Neural cell (in vitro differentiated cells): ENCODE data around the gene ANG. TPM values are rescaled to one million over a fixed set of nuclear protein-coding genes. Genes with fewer than 3 reads are reported as not detected.

Experiments used
- H2AFZ ChIP-seq: fragments of 200-600, 300-800 bp; sonication (generic), shearing (Covaris generic); 2 replicates; pipeline ENCODE4 v1.6.0; 2014; ENCODE audit warnings: low read depth, mild to moderate bottlenecking, antibody characterized with exemption, low read length, moderate library complexity
- H3F3A ChIP-seq: fragments of 200-600 bp; shearing (Covaris generic); 2 replicates; pipeline ENCODE4 v1.6.1; 2016; ENCODE audit warnings: mild to moderate bottlenecking, moderate library complexity, mixed read lengths, antibody characterized with exemption, low read length; ENCODE audit not compliant: insufficient read depth, poor library complexity, severe bottlenecking
- H3K27ac ChIP-seq: fragments of 200-600, 300-800 bp; sonication (generic), shearing (Covaris generic); 2 replicates; pipeline ENCODE4 v1.5.1; 2014; ENCODE audit warnings: mild to moderate bottlenecking, low read length, moderate library complexity
- H3K27me3 ChIP-seq: fragments of 300-800, 200-600 bp; sonication (generic), shearing (Covaris generic); 2 replicates; pipeline ENCODE4 v1.6.0; 2014; ENCODE audit warnings: mild to moderate bottlenecking, low read depth, low read length, moderate library complexity; ENCODE audit not compliant: insufficient read depth
- H3K36me3 ChIP-seq: fragments of 300-800, 200-600 bp; sonication (generic), shearing (Covaris generic); 2 replicates; pipeline ENCODE4 v1.5.1; 2014; ENCODE audit warnings: mild to moderate bottlenecking, antibody characterized with exemption, low read length, moderate library complexity; ENCODE audit not compliant: insufficient read depth
- H3K4me2 ChIP-seq: fragments of 300-800, 200-600 bp; sonication (generic), shearing (Covaris generic); 2 replicates; pipeline ENCODE4 v1.6.0; 2014; ENCODE audit warnings: mild to moderate bottlenecking, low read length
- H3K4me3 ChIP-seq: fragments of 300-800, 200-600 bp; sonication (generic), shearing (Covaris generic); 2 replicates; pipeline ENCODE4 v1.5.1; 2014; ENCODE audit warnings: mild to moderate bottlenecking, low read length, moderate library complexity
- H3K79me2 ChIP-seq: fragments of 200-600 bp; shearing (Covaris generic); replicated peaks from 2 replicates; pipeline ENCODE4 v1.6.0; 2014; ENCODE audit warnings: mild to moderate bottlenecking, low read length, moderate library complexity; ENCODE audit not compliant: insufficient read depth
- H3K9ac ChIP-seq: fragments of 300-800, 200-600 bp; sonication (generic), shearing (Covaris generic); 2 replicates; pipeline ENCODE4 v1.6.1; 2016; ENCODE audit warnings: mild to moderate bottlenecking, low read length, mixed read lengths
- H3K9me2 ChIP-seq: fragments of 200-600 bp; shearing (Covaris generic); 2 replicates; pipeline ENCODE4 v1.6.1; 2016; ENCODE audit warnings: mild to moderate bottlenecking, low read length, mixed read lengths; ENCODE audit not compliant: insufficient read depth
- H3K9me3 ChIP-seq: fragments of 200-600, 300-800 bp; sonication (generic), shearing (Covaris generic); 2 replicates; pipeline ENCODE4 v1.6.1; 2016; ENCODE audit warnings: mild to moderate bottlenecking, mixed run types, low read length, moderate library complexity, mixed read lengths
- H4K20me1 ChIP-seq: fragments of 200-600 bp; shearing (Covaris generic); 2 replicates; pipeline ENCODE4 v1.6.1; 2016; ENCODE audit warnings: mild to moderate bottlenecking, mixed run types; ENCODE audit not compliant: insufficient read depth
- EP300 ChIP-seq: fragments of 450-650 bp; conservative IDR thresholded peaks from 2 replicates; pipeline ENCODE4 v1.6.1; 2014; ENCODE audit warnings: antibody characterized with exemption, mild to moderate bottlenecking, moderate library complexity; ENCODE audit not compliant: poor library complexity, severe bottlenecking
- EZH2 ChIP-seq: fragments of 200-600, 300-800 bp; shearing (Covaris generic), sonication (generic); IDR thresholded peaks from 2 replicates; pipeline ENCODE4 v1.6.1; 2014; ENCODE audit warnings: antibody characterized with exemption, low read length, borderline replicate concordance, mild to moderate bottlenecking; ENCODE audit not compliant: insufficient read depth, poor library complexity, severe bottlenecking
- MXI1 ChIP-seq: fragments of 450-650 bp; conservative IDR thresholded peaks from 2 replicates; pipeline ENCODE4 v1.6.1; 2014; ENCODE audit warnings: antibody characterized with exemption, mild to moderate bottlenecking; ENCODE audit not compliant: poor library complexity, severe bottlenecking
- POLR2AphosphoS5 ChIP-seq: IDR thresholded peaks from 2 replicates; pipeline ENCODE4 v1.6.1; 2012
- RAD21 ChIP-seq: fragments of 450-650 bp; conservative IDR thresholded peaks from 2 replicates; pipeline ENCODE4 v1.6.1; 2014; ENCODE audit warnings: antibody characterized with exemption, mild to moderate bottlenecking, moderate library complexity
- SMC3 ChIP-seq: fragments of 450-650 bp; conservative IDR thresholded peaks from 2 replicates; pipeline ENCODE4 v1.6.1; 2014; ENCODE audit warnings: antibody characterized with exemption, mild to moderate bottlenecking, moderate library complexity; ENCODE audit not compliant: poor library complexity
- TAF1 ChIP-seq: IDR thresholded peaks from 2 replicates; pipeline ENCODE4 v1.6.1; 2012; ENCODE audit warnings: low read depth
- polyA plus RNA-seq: library from polyadenylated mRNA; depleted of rRNA; stranded (reverse); fragments of >200 nt; gene quantifications from 2 replicates; pipeline ENCODE4 v1.2.3, GENCODE V29; 2014
- TF ChIP-seq, protein P1 (sequence below): fragments of 450-650 bp; IDR thresholded peaks from 2 replicates; pipeline ENCODE4 v1.5.1; 2014; ENCODE audit warnings: antibody characterized with exemption, mild to moderate bottlenecking, moderate library complexity; ENCODE audit not compliant: poor library complexity, severe bottlenecking
- TF ChIP-seq, protein P2 (sequence below): IDR thresholded peaks from 2 replicates; pipeline ENCODE4 v1.6.1; 2012; ENCODE audit warnings: borderline replicate concordance

ANG gene
- polyA plus RNA-seq, 1 donor from 2014 or later: 0.47 TPM

DNA sequence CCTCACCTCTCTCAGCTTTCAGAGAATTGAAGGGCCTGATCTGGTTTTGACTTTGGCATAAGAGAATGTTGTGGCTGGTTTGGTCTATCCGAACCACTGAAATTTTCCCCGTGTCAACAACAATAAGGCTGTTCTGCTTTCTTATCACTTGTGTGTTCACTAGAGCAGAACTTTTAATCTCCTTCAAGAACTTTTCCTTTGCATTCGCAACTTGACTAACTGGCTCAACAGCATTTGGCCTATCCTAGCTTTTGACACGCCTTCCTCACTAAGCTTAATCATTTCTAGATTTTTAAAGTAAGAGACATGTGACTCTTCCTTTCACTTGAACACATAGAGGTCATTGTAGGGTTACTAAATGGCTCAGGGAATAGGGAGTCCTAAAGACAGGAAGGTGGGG lies 31.2 kb downstream of the ANG start:
- no peaks in the 10 kb centered on the region for H3K9me2 ChIP-seq
- H3K79me2 ChIP-seq: no peaks in the 10 kb centered on the region
- TF ChIP-seq POLR2AphosphoS5: no peak
- no peak for TF ChIP-seq EP300
- TF ChIP-seq, protein P1, sequence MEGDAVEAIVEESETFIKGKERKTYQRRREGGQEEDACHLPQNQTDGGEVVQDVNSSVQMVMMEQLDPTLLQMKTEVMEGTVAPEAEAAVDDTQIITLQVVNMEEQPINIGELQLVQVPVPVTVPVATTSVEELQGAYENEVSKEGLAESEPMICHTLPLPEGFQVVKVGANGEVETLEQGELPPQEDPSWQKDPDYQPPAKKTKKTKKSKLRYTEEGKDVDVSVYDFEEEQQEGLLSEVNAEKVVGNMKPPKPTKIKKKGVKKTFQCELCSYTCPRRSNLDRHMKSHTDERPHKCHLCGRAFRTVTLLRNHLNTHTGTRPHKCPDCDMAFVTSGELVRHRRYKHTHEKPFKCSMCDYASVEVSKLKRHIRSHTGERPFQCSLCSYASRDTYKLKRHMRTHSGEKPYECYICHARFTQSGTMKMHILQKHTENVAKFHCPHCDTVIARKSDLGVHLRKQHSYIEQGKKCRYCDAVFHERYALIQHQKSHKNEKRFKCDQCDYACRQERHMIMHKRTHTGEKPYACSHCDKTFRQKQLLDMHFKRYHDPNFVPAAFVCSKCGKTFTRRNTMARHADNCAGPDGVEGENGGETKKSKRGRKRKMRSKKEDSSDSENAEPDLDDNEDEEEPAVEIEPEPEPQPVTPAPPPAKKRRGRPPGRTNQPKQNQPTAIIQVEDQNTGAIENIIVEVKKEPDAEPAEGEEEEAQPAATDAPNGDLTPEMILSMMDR: no peak
- TF ChIP-seq TAF1: no peak
- no peak for TF ChIP-seq SMC3
- TF ChIP-seq MXI1: no peak
- TF ChIP-seq EZH2: no peak
- TF ChIP-seq RAD21: no peak
- TF ChIP-seq, protein P2, sequence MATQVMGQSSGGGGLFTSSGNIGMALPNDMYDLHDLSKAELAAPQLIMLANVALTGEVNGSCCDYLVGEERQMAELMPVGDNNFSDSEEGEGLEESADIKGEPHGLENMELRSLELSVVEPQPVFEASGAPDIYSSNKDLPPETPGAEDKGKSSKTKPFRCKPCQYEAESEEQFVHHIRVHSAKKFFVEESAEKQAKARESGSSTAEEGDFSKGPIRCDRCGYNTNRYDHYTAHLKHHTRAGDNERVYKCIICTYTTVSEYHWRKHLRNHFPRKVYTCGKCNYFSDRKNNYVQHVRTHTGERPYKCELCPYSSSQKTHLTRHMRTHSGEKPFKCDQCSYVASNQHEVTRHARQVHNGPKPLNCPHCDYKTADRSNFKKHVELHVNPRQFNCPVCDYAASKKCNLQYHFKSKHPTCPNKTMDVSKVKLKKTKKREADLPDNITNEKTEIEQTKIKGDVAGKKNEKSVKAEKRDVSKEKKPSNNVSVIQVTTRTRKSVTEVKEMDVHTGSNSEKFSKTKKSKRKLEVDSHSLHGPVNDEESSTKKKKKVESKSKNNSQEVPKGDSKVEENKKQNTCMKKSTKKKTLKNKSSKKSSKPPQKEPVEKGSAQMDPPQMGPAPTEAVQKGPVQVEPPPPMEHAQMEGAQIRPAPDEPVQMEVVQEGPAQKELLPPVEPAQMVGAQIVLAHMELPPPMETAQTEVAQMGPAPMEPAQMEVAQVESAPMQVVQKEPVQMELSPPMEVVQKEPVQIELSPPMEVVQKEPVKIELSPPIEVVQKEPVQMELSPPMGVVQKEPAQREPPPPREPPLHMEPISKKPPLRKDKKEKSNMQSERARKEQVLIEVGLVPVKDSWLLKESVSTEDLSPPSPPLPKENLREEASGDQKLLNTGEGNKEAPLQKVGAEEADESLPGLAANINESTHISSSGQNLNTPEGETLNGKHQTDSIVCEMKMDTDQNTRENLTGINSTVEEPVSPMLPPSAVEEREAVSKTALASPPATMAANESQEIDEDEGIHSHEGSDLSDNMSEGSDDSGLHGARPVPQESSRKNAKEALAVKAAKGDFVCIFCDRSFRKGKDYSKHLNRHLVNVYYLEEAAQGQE: no peak
- no peak overlapping the region for H3K27ac ChIP-seq
- H3K9me3 ChIP-seq: no peaks in the 10 kb centered on the region
- no peaks in the 10 kb centered on the region for H3K36me3 ChIP-seq
- H3F3A ChIP-seq: no peaks in the 10 kb centered on the region
- H3K27me3 ChIP-seq: no peaks in the 10 kb centered on the region
- no peaks in the 10 kb centered on the region for H4K20me1 ChIP-seq
- H2AFZ ChIP-seq: no peak overlapping the region
- no peak overlapping the region for H3K4me2 ChIP-seq
- no peak overlapping the region for H3K9ac ChIP-seq
- H3K4me3 ChIP-seq: no peak overlapping the region

DNA sequence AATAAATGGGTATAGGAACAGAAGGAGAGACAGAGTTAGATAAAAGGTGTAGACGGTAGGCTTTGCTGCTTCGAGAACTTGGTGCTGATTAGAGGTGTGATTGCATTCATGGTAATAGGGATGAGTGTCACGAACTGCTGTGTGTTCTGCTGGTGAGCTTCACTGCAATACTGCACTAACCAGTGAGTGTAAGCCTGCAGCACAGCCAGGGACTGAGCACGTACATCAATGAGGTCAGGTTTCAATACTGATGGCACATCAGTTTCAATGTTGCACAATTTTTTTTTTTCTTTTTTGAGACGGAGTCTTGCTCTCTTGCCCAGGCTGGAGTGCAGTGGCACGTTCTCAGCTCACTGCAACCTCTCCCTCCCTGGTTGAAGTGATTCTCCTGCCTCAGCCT lies 32.2 kb downstream of the ANG start:
- no peaks in the 10 kb centered on the region for H3K79me2 ChIP-seq
- no peaks in the 10 kb centered on the region for H3K27me3 ChIP-seq

More for the DNA sequence above, 32.2 kb downstream of the ANG start:
- H3K36me3 ChIP-seq: no peaks in the 10 kb centered on the region
- TF ChIP-seq EZH2 (no peak), RAD21 (no peak), SMC3 (no peak), TAF1 (no peak)
- TF ChIP-seq, protein P1: no peak
- TF ChIP-seq, protein P2: no peak
- H3K4me2 ChIP-seq: no peak overlapping the region
- no peak overlapping the region for H3K4me3 ChIP-seq
- H3K9me2 ChIP-seq: no peaks in the 10 kb centered on the region
- no peak overlapping the region for H3K9ac ChIP-seq
- H3K9me3 ChIP-seq: no peaks in the 10 kb centered on the region
- H3F3A ChIP-seq: no peaks in the 10 kb centered on the region
- H4K20me1 ChIP-seq: no peaks in the 10 kb centered on the region
- no peak overlapping the region for H2AFZ ChIP-seq
- no peak overlapping the region for H3K27ac ChIP-seq
